HG03196 (cell line): ENCODE data around the gene PSPC1.

Experiments used
- ATAC-seq: cut with Tn5 transposase; IDR thresholded peaks from one replicate; pipeline ENCODE4 v1.9.1; 2021; ENCODE audit not compliant: unreplicated experiment

PSPC1 gene

DNA sequence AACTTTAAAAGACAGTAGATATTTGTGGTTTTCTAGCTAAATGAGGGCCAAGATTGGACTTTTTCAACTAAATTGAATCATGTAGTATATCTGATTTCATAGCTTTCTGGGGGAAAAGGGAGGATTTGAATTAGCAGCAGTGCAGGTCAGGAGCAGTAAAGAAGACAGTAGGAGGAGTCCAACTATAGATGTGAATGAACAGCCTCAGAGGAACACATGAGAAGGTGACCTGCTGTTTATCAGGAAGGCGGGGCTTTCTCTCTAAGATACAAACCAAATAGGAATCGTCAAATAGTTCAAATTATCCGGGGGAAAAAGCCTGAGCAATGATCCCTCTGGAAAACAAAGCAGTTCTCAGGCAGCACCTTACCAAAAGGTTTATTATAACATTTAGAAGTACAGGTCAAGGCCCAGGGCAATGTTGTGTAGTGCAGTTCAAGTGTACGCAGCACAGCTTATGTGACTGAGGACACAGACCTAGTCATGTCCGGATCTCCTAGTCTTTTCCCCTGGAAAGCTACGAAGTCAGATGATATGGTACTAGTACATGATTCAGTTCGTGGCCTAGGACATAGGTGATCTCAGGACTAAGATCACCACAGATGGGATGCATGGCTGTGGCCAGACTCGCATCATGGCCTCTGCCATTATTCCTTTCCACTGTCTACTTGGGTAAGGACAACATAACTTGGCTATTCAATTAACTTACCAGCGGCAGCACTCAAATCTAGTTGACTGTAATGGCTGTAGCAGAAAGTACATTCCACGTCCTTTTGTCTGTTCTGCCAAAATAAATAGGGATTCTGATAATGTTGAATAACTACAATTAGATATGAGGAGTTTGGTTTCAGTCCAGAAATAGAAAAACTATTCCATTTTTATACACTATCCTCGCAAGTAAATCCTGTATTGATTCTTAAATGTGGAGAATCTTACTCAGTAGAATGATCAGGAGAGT, 109.0 kb downstream of the PSPC1 start:
- ATAC-seq = no peak

DNA sequence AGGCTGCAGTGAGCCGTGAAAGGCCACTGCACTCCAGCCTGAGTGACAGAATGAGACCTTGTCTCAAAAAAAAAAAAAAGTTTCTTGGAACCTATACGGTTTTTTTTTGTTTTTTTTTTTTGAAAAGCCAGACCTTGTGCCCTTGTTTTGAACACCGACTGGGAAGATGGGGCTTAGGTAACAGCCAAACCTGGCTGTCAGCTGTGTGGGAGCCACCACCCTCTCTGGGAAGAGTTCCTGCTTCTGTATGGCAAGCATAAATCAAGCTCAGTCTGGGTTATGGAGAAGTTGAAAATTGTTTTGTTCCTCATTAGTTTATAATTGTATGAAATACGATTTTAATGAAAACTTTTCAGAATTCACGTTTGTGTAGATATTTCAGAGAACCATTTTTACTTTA, 109.8 kb downstream of the PSPC1 start:
- ATAC-seq = no peak

DNA sequence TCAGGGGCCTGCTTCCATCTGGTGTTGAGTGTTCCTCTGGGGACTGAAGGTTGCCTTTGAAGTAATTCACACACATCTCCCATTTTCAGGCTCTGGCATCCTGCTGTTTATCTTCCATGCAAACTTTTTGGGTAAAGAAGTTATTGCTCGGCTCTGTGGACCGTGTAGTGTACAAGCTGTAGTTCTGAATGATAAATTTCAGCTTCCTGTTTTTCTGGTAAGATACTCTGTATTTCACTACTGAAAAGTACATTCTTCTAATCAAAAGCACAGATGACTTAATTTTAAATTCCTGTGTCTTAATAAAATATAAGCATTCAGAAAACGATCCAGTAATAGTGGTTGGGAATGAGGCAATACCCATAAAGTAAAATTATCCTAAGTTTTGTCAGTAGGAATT, 112.6 kb downstream of the PSPC1 start:
- no peak for ATAC-seq

DNA sequence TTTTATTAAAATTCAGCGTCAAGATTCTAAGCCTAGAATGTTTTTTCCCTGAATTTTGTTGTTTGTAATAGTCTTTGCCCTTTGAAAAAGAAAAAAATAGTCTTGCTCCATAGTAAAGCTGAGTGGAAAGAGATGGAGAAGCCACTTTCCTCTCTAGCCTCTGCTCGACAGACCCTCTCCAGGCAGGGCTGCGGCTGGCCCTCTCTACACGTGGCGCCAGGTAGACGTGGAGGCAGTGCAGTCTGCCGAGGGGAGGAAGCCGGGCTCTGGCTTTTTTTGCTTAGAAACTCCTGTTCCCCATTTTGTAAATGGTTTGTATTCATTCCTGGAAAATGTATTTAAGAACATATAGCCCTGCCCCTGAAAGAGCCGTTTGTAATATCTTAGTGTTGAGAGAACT, 114.0 kb downstream of the PSPC1 start:
- ATAC-seq = no peak

DNA sequence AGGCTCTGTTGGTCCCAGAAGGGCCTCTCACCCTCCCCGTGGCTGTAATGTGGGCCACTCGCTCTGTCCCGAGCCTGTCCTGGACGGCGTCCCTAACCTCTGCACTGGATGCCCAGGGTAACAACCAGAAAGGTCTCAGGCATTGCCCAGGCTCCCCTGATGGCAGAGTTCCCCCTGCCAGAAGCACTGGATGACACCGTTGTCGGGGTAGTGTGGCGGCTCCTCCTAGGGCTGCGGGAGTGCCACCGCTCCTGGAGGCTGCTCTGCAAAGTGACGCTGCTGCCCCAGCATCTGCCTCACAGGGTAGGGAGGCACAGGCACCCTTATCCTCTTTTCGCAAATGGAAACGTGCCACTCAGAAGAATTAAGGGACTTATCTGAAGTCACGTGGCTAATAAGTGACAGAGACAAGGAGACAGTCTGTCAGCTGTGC, 117.3 kb downstream of the PSPC1 start:
- ATAC-seq = no peak

DNA sequence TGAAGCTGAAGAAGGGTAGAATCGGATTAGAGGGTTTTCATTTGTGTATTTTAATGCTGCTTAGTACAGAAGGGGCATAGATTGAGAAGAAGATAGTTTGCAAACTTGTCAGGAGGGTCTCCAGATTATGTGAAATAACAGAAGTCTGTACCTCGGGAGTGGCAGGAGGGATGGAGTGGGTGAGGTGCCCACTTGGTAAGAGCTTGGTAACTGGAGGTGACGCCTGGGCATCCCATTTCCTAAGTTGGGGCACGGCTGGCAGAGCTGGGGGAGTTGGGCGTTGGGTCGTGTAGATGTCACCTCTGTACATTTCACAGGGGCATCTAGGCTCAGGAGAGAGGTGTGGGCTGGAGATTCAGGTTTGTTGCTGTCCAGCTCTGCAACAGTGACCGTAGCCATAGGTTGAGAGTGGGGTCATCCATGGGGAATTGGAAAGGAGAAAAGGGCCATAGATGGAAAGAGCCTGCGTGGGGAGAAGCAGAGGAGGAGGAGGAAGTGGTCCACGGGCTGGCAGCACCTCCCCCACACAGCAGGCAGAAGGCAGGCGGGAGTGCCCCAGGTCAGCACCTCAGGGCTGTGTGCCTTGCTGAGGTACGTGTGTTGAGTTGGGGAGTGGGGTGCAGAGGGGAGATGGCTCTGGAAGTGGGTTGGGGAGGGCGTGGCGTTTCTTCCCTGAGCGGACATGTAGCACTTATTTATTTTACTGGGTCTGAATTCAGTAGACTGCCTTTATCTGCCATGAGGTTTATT, 118.1 kb downstream of the PSPC1 start:
- no peak for ATAC-seq

DNA sequence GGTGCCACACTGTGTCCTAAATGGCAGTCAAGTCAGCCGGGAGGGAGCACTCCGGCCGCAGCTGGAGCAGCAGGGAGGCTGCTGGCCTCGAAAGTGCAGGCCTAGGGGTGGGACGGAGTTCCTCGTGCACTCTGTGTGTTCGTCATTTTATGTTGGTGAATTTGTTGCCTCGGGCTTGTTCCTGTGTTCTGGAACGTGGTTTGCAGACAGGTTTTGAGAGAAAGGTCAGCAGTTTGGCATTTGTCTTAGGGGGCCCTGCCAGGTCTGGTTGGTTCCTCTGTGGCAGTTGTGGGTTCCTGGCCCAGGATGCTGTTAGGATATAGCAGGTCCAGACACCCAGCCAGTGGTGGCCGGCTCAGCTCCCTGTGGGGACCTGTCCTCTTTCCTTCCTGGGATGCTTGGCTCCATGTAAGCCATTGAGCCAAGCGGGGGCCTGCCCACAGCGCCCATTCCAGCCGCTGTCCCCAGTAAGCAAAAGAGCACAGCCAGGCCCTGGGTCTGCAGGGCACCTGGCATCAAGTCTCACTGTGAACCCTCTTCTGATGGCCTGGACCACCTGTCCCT, 119.2 kb downstream of the PSPC1 start:
- ATAC-seq = no peak

DNA sequence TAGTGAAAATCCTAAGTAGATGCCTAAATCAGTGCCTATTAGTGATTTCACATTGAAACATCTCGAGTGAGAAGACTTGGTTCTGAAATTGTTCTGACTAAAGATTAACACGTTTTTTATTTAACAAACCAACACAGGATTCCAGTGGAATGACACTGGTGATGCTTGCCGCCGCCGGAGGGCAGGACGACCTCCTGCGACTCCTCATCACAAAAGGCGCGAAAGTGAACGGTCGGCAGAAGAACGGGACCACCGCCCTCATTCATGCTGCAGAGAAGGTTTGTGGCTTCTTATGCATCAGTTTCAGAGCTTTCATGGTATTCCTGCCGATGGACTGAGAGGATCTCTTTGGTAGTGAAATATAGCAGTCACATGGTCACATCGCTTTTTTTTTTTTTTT, 121.2 kb downstream of the PSPC1 start:
- ATAC-seq = no peak

DNA sequence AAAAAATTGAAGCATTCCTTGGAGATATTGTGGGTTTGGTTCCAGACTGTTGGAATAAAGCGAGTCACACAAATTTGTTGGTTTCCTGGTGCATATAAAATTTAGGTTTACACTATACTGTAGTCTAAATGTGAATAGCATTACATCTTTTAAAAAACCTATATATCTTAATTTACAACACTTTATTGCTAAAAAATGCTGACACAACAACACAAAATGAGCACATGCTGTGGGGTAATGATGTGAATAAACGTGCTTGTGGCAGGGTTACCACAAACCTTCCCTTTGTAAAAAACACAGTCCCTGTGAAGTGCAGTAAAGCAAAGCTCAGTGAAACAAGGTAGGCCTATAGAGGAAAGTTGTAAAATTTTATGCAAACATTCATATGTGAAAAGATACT, 121.6 kb downstream of the PSPC1 start:
- no peak for ATAC-seq

DNA sequence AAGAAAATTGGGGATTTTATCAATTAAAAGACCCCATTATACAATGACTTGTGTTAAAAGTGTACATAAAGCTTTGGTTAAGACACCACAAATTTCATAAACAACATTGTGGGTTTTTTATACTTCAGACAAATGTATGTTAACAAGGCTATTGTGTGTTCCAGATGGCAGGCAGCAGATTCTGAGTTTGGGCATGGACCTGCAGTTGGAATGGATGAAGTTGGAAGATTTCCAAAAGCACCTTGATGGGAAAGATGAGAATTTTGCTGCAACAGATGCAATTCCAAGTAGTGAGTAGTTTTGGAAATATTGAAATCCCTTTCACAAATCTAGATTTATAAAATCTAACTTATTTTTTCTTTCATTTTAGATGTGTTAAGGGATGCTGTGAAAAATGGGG, 123.9 kb downstream of the PSPC1 start:
- ATAC-seq = no peak

DNA sequence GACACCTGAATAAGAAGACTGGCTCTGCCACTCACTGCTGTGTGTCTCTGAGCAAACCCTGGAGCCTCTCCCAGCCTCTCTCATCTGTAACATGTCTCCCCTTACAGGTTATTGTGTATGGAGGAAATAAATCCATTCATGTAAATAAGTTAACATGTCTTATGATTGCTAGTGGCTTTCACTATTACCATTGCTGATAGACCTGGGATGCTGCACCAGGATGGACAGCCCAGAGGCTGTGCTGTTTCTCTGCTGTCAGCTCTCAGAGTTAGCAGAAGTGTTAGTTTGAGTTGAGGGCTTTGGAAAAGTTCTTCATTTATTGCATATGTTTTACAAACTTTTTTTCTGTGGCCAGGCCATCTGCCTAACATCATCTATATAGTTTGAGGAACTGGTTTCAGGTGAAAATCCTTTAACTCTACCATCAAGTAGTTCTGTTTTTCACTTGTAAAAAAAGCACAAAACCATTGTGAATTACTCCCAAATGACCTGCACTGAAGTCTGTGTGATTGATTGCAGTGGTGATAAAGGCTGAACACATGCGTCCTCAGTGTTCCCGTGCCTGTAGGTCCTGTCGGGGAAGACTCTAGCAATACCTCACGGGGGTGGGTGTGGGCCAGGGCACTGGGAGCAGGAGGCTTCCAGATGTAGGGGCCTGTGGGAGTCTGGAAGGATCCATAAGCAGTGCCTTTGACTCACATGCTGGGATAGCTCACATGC, 124.7 kb downstream of the PSPC1 start:
- no peak for ATAC-seq
